ENCODE results near the gene GPD2.

Gene GPD2

DNA sequence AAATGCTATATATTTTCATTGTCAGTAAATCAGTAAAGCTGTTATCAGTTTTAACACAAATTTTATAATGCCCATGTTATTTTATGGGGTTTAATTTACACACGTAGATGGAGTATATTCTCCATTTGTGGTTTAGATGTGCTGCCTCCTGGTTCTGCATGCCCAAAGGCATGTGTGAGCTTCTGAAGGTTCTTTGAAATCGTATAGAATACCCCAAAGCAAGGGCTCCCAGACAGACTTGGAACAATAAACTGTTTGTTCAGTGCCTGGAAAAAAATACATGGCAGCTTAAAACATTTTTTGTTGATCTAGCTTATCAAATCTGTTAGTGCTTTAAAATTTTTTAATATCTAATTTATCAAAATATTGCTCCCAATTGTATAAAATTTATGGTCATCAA, 150.4 kb downstream of the GPD2 start:
- no peak overlapping the region for H2AFZ ChIP-seq (ENCODE audit: low read length)
- no peak overlapping the region for H3K4me3 ChIP-seq (ENCODE audit: low read length)

DNA sequence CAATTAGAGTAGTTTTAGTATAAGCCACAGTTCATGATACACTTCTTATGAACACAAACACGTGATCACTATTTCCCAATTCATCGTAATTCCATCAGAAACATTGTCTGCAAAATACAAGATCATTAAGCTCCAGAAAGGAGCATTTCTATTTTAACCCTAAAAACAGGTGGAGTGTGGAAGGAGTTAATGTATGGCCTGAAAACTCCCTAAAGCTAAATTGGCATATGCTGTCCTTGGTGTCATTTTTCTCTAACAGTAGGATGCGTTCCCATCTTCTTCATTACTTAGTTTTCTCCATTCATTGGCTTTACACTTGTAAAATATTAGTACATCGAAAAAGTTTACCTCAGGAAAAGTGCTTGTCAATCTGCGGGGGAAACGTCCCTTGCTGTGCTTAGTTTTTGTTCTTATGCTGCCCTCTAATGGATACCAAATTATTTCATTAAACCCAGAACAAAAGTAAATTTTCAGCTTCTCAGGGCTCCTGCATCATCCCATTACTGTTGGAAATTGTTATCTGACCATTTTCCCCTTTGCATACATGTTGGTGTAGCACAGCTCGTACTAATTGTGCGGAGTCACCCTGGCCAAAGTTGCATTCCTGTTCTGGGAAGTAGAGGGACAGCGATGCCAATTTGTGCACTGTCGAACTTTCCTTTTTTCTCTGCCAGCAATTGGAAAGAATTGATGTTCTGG, 153.4 kb downstream of the GPD2 start:
- Histone ChIP-seq H3K79me2 (ENCODE audit: low read length) (no peaks in the 10 kb centered on the region), H3K4me2 (ENCODE audit: low read depth, low read length) (no peak overlapping the region), H3K27ac (ENCODE audit: low read length) (no peak overlapping the region), H2AFZ (ENCODE audit: low read length) (no peak overlapping the region), H3K4me1 (ENCODE audit: low read length) (no peaks in the 10 kb centered on the region), H3K9me3 (replicated peaks; ENCODE audit: insufficient read depth, low read length) (no peaks in the 10 kb centered on the region), H3F3A (ENCODE audit: insufficient read depth, low read length) (no peaks in the 10 kb centered on the region), H4K20me1 (ENCODE audit: insufficient read depth, low read length) (no peaks in the 10 kb centered on the region), H3K36me3 (replicated peaks; ENCODE audit: insufficient read depth, low read length) (no peaks in the 10 kb centered on the region), H3K9ac (ENCODE audit: low read length) (no peak overlapping the region), H3K4me3 (ENCODE audit: low read length) (no peak overlapping the region), H3K27me3 (replicated peaks; ENCODE audit: insufficient read depth, low read length) (no peaks in the 10 kb centered on the region), H3K9me2 (replicated peaks; ENCODE audit: insufficient read depth, low read length) (no peaks in the 10 kb centered on the region)
- peak; percentile 59 for DNase-seq
- TF ChIP-seq, protein P1, sequence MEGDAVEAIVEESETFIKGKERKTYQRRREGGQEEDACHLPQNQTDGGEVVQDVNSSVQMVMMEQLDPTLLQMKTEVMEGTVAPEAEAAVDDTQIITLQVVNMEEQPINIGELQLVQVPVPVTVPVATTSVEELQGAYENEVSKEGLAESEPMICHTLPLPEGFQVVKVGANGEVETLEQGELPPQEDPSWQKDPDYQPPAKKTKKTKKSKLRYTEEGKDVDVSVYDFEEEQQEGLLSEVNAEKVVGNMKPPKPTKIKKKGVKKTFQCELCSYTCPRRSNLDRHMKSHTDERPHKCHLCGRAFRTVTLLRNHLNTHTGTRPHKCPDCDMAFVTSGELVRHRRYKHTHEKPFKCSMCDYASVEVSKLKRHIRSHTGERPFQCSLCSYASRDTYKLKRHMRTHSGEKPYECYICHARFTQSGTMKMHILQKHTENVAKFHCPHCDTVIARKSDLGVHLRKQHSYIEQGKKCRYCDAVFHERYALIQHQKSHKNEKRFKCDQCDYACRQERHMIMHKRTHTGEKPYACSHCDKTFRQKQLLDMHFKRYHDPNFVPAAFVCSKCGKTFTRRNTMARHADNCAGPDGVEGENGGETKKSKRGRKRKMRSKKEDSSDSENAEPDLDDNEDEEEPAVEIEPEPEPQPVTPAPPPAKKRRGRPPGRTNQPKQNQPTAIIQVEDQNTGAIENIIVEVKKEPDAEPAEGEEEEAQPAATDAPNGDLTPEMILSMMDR (IDR thresholded peaks at IDR 0.05; ENCODE audit: low read length) = peak; percentile 55
- TF ChIP-seq EZH2 (optimal IDR thresholded peaks at IDR 0.05; ENCODE audit: low read depth, low read length) (no peak), EZH2phosphoT487 (IDR thresholded peaks at IDR 0.05; ENCODE audit: low read length) (no peak)

More for the DNA sequence above, 150.4 kb downstream of the GPD2 start:
- no peaks in the 10 kb centered on the region for H3K9me3 ChIP-seq (replicated peaks; ENCODE audit: insufficient read depth, low read length)
- no peak overlapping the region for H3K4me2 ChIP-seq (ENCODE audit: low read depth, low read length)
- TF ChIP-seq, protein P1 (IDR thresholded peaks at IDR 0.05; ENCODE audit: low read length) = no peak
- no peak for TF ChIP-seq EZH2phosphoT487 (IDR thresholded peaks at IDR 0.05; ENCODE audit: low read length)
- no peak for TF ChIP-seq EZH2 (optimal IDR thresholded peaks at IDR 0.05; ENCODE audit: low read depth, low read length)
- no peaks in the 10 kb centered on the region for H3K79me2 ChIP-seq (ENCODE audit: low read length)
- no peak overlapping the region for H3K9ac ChIP-seq (ENCODE audit: low read length)
- no peaks in the 10 kb centered on the region for H4K20me1 ChIP-seq (ENCODE audit: insufficient read depth, low read length)
- no peaks in the 10 kb centered on the region for H3K36me3 ChIP-seq (replicated peaks; ENCODE audit: insufficient read depth, low read length)
- no peaks in the 10 kb centered on the region for H3K4me1 ChIP-seq (ENCODE audit: low read length)
- no peaks in the 10 kb centered on the region for H3K9me2 ChIP-seq (replicated peaks; ENCODE audit: insufficient read depth, low read length)
- DNase-seq = no peak
- no peaks in the 10 kb centered on the region for H3F3A ChIP-seq (ENCODE audit: insufficient read depth, low read length)
- H3K27ac ChIP-seq (ENCODE audit: low read length) = no peak overlapping the region
- no peaks in the 10 kb centered on the region for H3K27me3 ChIP-seq (replicated peaks; ENCODE audit: insufficient read depth, low read length)

DNA sequence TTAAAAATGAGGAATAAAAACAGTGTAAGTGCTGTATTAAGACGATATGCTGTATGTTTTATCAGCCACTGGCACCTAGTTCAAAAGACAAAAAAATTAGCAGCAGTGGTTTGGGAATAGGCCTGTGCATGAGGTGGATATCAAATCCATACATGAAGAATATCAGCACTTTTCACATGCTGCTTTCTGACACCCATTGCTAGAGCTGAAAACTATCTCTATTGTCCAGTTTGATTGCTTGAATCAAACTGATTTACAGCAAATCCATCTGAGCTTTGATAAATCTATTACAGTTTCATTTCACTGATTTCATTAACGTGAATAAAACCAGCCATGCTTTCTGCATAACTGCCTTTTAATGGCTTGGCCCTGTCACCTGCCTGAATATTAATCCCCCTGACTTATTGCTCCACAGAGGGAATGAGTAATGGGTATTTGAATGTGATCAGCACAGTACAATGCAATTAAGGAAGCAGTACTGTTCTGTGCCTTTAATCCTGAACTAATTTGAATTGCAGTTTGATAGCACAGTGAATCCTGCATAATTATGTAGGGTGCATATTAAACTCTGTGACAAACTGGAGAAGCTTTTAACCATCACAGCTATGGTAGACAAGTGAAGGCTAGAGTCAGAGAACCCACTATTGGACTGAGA, 154.0 kb downstream of the GPD2 start:
- no peaks in the 10 kb centered on the region for H3K4me1 ChIP-seq (ENCODE audit: low read length)
- no peaks in the 10 kb centered on the region for H3K9me3 ChIP-seq (replicated peaks; ENCODE audit: insufficient read depth, low read length)
- no peak overlapping the region for H3K4me3 ChIP-seq (ENCODE audit: low read length)
- no peak overlapping the region for H3K27ac ChIP-seq (ENCODE audit: low read length)
- no peaks in the 10 kb centered on the region for H4K20me1 ChIP-seq (ENCODE audit: insufficient read depth, low read length)
- no peaks in the 10 kb centered on the region for H3K9me2 ChIP-seq (replicated peaks; ENCODE audit: insufficient read depth, low read length)
- TF ChIP-seq EZH2 (optimal IDR thresholded peaks at IDR 0.05; ENCODE audit: low read depth, low read length) (no peak), EZH2phosphoT487 (IDR thresholded peaks at IDR 0.05; ENCODE audit: low read length) (no peak)
- TF ChIP-seq, protein P1 (IDR thresholded peaks at IDR 0.05; ENCODE audit: low read length) = no peak
- no peak overlapping the region for H3K4me2 ChIP-seq (ENCODE audit: low read depth, low read length)
- H3F3A ChIP-seq (ENCODE audit: insufficient read depth, low read length) = no peaks in the 10 kb centered on the region
- no peaks in the 10 kb centered on the region for H3K79me2 ChIP-seq (ENCODE audit: low read length)
- no peak for DNase-seq
- no peaks in the 10 kb centered on the region for H3K36me3 ChIP-seq (replicated peaks; ENCODE audit: insufficient read depth, low read length)
- no peaks in the 10 kb centered on the region for H3K27me3 ChIP-seq (replicated peaks; ENCODE audit: insufficient read depth, low read length)
- H3K9ac ChIP-seq (ENCODE audit: low read length) = no peak overlapping the region
- H2AFZ ChIP-seq (ENCODE audit: low read length) = no peak overlapping the region

All from MM.1S (cell line).